HUES6 (cell line): ENCODE data around the gene GABRR1.

Experiments used
- H3K27ac ChIP-seq: 2 replicates; pipeline ENCODE4 v1.7.0; 2013; ENCODE audit warnings: low read depth, mild to moderate bottlenecking, low read length, inconsistent platforms
- H3K27me3 ChIP-seq: 2 replicates; pipeline ENCODE4 v1.6.1; 2013; ENCODE audit warnings: low read length; ENCODE audit not compliant: control insufficient read depth, insufficient read depth
- H3K36me3 ChIP-seq: 2 replicates; pipeline ENCODE4 v1.6.1; 2013; ENCODE audit warnings: low read length; ENCODE audit not compliant: control insufficient read depth, insufficient read depth
- H3K4me1 ChIP-seq: 2 replicates; pipeline ENCODE4 v1.6.1; 2013; ENCODE audit warnings: low read length; ENCODE audit not compliant: control insufficient read depth, insufficient read depth
- H3K4me3 ChIP-seq: 2 replicates; pipeline ENCODE4 v1.5.1; 2013; ENCODE audit warnings: low read depth, low read length
- H3K9ac ChIP-seq: one replicate; pipeline ENCODE4 v1.6.1; 2013; ENCODE audit warnings: mild to moderate bottlenecking, low read length
- H3K9me3 ChIP-seq: 2 replicates; pipeline ENCODE4 v1.6.1; 2013; ENCODE audit warnings: low read depth, low read length; ENCODE audit not compliant: control insufficient read depth, insufficient read depth

The GABRR1 gene

DNA sequence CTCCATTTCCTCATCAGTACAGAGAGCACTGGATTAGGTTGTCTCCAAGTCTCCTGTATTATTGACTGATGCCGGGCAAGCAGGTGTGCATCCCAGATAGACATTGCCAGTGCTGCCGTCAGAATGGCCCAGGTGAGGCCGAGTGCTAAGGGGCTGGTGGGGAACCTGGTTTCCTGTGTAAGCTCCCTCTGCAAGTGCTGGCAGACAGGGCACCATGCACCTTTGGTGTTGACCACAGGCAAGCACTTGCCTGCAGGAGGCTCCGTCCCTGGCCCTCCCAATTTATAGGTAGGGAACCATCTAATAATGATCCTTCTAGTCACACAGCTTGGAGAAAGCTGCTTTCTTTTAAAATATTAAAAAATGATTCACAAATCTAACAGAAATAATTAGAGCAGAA lies 747 bp downstream of the GABRR1 start:
- Histone ChIP-seq H3K27ac (no peak overlapping the region), H3K27me3 (no peaks in the 10 kb centered on the region), H3K9me3 (no peaks in the 10 kb centered on the region), H3K9ac (no peak overlapping the region), H3K4me1 (peaks cover 31% of the 10 kb centered on the region), H3K4me3 (no peak overlapping the region), H3K36me3 (no peaks in the 10 kb centered on the region)

DNA sequence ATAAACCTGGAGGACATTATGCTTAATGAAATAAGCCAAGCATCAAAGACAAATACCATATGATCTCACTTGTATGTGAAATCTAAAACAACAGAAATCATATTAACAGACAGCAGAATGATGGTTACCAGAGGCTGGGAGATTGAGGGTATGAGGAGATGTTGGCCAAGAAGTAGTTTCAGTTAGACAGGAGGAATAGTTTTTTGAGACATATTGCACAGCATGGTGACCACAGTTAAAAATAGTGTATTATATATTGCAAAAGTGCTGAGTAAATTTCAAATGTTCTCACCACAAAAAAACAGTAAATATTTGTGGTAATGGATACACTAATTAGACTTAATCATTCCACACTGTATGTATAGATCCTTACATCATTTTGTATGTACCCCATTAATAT lies 1.8 kb downstream of the GABRR1 start:
- Histone ChIP-seq H3K4me1 (peaks cover 36% of the 10 kb centered on the region), H3K4me3 (no peak overlapping the region), H3K9me3 (no peaks in the 10 kb centered on the region), H3K27me3 (no peaks in the 10 kb centered on the region), H3K9ac (no peak overlapping the region), H3K36me3 (no peaks in the 10 kb centered on the region), H3K27ac (no peak overlapping the region)

DNA sequence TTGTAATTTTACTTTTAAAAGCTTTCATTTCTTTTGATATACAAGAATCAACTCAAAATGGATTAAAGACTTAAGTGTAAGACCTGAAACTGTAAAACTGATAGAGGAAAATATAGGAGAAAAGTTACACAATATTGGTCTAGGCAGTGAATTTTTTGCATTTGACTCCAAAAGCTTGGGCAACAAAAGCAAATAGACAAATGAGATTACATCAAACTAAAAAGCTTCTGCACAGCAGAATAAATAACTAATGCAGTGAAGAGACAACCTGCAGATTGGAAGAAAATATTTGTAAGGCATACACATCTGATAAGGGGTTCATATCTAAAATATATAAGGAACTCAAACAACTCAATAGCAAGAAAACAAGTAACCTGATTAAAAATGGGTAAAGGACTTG lies 3.0 kb downstream of the GABRR1 start:
- Histone ChIP-seq H3K27ac (no peak overlapping the region), H3K4me1 (peaks cover 36% of the 10 kb centered on the region), H3K27me3 (no peaks in the 10 kb centered on the region), H3K4me3 (no peak overlapping the region), H3K9ac (no peak overlapping the region), H3K36me3 (no peaks in the 10 kb centered on the region), H3K9me3 (no peaks in the 10 kb centered on the region)

DNA sequence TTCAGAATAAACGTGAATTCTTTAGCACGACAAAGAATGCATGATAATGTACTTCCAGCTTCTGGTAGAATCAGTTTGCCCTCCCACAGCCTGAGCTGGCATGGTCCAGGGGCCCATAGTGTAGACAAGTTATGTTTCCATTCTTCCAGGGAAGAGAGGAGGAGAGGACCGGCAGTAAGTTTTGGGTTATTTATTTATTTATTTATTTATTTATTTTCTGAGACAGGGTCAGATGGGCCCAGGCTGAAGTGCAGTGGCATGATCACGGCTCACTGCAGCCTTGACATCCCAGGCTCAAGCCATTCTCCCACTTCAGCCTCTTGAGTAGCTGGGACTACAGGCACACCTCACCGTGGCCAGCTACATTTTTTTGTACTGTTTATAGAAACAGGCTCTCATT lies 4.7 kb downstream of the GABRR1 start:
- Histone ChIP-seq H3K27ac (no peak overlapping the region), H3K4me1 (peaks cover 34% of the 10 kb centered on the region), H3K4me3 (no peak overlapping the region), H3K27me3 (no peaks in the 10 kb centered on the region), H3K9ac (no peak overlapping the region), H3K9me3 (no peaks in the 10 kb centered on the region), H3K36me3 (no peaks in the 10 kb centered on the region)

DNA sequence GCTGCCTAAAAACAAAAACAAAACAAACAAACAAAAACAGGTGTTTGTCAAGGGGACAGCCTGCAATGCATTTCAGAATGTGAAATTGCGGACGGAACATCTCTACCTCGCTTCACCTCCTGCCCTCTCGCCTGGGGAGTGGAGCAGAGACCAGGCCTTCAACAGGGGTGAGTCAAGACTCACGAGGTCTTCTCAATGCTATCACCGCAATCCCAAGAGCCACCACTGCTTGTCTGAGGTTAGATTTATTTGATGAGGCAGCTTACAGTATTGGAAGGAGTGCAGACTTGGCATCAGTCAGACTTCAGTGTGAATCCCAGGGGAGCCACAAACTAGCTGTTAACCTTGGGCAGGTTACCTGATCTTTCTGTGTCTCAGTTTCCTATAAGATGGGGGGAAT lies 7.7 kb downstream of the GABRR1 start:
- Histone ChIP-seq H3K36me3 (no peaks in the 10 kb centered on the region), H3K4me3 (no peak overlapping the region), H3K9me3 (no peaks in the 10 kb centered on the region), H3K27ac (no peak overlapping the region), H3K27me3 (no peaks in the 10 kb centered on the region), H3K4me1 (peaks cover 28% of the 10 kb centered on the region), H3K9ac (no peak overlapping the region)

DNA sequence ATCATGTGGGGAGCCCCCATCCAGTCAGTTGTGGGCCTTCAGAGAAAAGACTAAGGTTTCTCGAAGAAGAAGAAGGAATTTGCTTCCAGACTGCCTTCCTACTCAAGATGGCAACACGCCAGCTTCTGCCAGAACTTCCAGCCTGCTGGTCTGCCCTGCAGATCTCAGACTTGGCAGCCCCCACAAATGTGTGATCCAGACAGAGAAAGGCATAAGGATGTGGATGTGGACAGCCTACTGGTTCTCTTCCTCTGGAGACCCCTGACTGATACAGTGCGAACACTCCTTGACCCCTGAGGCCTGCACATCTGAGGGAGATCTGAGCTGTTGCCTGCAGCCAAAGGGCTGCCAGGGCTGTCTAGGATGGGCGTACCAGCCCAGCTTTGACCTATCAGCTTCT lies 8.6 kb downstream of the GABRR1 start:
- Histone ChIP-seq H3K36me3 (no peaks in the 10 kb centered on the region), H3K27me3 (no peaks in the 10 kb centered on the region), H3K27ac (no peak overlapping the region), H3K4me1 (peaks cover 28% of the 10 kb centered on the region), H3K9me3 (no peaks in the 10 kb centered on the region), H3K9ac (no peak overlapping the region), H3K4me3 (no peak overlapping the region)

DNA sequence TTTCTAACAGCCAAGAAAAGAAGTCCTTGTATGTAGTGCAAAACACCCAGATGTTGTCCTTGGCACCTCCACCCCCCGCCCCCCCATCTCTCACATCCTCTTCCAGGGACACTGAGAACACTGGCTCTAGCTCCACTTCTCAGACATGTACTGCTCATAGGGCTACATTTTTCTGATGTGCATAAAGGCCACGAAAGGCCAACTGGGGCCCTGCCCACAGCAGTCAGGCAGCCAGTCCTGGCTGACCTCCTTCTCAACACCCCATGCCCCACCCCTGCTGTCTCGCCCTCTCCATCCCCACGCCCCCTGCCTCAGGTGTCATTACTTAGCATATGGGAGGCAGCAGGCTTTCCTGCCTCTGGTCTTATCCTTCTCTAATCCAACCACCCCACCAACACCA lies 11.3 kb downstream of the GABRR1 start:
- Histone ChIP-seq H3K4me3 (no peak overlapping the region), H3K36me3 (no peaks in the 10 kb centered on the region), H3K27ac (no peak overlapping the region), H3K9me3 (no peaks in the 10 kb centered on the region), H3K4me1 (0 out of 2 replicates have a peak, but pooled peaks cover 3% of the 10 kb centered on the region), H3K9ac (no peak overlapping the region), H3K27me3 (no peaks in the 10 kb centered on the region)

DNA sequence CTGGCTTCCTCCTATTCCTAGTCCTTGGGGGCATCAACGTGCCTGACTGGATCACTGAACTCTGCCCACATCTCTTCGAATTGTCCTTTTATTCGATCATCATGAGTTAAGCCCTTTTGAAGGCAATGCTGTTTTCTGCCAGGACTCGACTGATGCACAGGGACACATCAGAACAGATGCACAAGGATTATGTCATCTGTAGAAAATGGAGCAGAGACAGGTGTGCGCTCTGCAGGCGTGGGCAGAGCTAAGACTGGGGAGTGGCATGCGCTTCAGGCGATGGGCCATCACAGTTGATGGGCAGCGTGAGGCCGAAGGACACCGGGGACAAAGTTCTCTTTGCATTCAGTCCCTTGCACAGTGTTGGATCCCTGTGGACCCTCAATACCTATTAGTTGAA lies 13.1 kb downstream of the GABRR1 start:
- no peak overlapping the region for H3K27ac ChIP-seq
- H3K36me3 ChIP-seq: no peaks in the 10 kb centered on the region
- H3K9me3 ChIP-seq: no peaks in the 10 kb centered on the region
- H3K4me3 ChIP-seq: no peak overlapping the region
- H3K27me3 ChIP-seq: no peaks in the 10 kb centered on the region
- H3K9ac ChIP-seq: no peak overlapping the region
- H3K4me1 ChIP-seq: 0 out of 2 replicates have a peak, but pooled peaks cover 3% of the 10 kb centered on the region

DNA sequence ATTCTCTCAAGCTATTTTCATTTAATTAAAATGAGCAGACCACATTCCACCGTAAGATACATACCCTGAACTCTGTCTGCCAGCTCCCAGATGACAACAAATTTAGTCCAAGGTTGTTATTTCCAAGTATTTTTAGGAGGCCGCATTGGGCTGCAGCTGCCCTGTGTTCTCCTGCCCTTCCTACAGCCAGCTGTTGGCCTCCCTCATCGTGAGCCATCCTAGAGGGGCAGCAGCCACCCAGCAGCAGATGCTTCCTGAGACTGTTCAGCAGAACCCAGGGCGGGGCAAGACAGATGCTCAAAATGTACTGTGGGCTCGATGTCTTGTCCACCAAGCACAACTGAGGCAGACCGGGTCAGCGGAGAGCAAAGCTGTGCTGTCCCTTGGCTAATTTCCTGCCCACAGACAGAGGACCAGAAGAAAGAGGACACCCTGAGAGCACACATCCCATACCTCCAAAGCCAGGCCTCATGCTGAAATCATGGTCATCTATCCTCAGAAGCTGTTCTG lies 16.4 kb downstream of the GABRR1 start:
- no peak overlapping the region for H3K4me3 ChIP-seq
- H3K9me3 ChIP-seq: peaks cover under 1% of the 10 kb centered on the region; the same call in 1 of the 2 replicates
- H3K27me3 ChIP-seq: no peaks in the 10 kb centered on the region
- H3K27ac ChIP-seq: no peak overlapping the region
- H3K9ac ChIP-seq: no peak overlapping the region
- H3K4me1 ChIP-seq: peaks cover 9% of the 10 kb centered on the region; the same call in 1 of the 2 replicates
- no peaks in the 10 kb centered on the region for H3K36me3 ChIP-seq

DNA sequence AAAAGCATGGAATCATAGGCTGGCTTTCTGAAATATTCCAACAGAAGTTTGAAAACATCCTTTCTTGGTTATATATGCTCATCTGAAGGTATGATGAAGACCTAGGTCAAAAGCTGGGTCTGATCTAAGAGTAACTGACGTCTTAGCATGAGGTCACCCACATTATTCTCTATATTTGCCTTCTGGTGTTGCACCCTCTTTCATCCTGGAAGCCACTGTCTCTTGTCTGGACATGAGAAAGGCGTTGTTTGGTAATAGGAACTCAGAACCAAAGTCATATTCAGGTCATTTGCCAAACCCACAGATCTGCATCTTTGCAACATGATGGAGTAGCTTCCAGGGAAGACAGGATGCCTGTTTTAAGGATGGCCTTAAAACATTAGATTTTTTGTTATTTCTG lies 17.6 kb downstream of the GABRR1 start:
- H3K4me1 ChIP-seq: peaks cover 9% of the 10 kb centered on the region; the same call in 1 of the 2 replicates
- H3K36me3 ChIP-seq: no peaks in the 10 kb centered on the region

DNA sequence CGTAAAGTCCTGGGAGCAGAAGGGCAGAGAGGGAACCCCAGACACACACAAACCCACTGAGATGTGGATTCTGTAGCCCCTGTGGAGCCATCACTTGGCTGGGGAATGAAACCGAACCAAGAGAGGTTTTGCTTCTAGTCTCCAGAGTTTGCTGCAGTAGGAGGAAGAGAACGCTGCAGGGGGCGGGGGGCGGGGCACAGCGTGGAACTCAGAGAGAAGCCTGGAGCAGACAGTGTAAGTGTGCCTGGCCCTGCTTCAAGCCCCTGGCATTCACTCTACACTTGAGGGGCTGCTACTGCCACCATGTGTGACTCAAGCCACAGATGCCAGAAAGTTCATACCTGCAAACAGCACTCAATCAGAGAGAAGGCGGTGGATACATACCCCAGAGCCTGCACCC lies 18.9 kb downstream of the GABRR1 start:
- Histone ChIP-seq H3K9me3 (peaks cover 11% of the 10 kb centered on the region), H3K4me3 (no peak overlapping the region), H3K27ac (no peak overlapping the region), H3K4me1 (peaks cover 9% of the 10 kb centered on the region; the same call in 1 of the 2 replicates), H3K36me3 (no peaks in the 10 kb centered on the region), H3K27me3 (no peaks in the 10 kb centered on the region), H3K9ac (no peak overlapping the region)

More for the DNA sequence above, 17.6 kb downstream of the GABRR1 start:
- Histone ChIP-seq H3K27ac (no peak overlapping the region), H3K4me3 (no peak overlapping the region), H3K9me3 (peaks cover 4% of the 10 kb centered on the region), H3K9ac (no peak overlapping the region), H3K27me3 (no peaks in the 10 kb centered on the region)

DNA sequence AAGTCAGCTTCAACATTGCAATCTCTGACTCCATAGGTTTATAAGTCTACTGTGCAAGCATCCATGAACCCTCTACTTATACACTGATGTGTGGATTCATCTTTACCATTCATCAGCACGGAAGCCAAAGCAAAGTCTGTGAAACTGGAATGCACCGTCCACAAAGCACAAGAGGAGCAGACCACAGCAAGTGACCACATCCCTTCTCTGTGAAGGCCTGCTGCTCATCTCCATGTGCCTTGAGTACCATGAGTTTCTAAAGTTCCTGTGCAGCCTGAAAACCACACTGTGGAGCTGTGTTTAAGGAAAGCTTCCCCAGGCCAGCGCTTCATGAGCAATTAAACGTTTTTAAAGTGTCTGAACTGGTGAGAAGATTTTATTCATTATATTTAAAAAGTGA lies 20.0 kb downstream of the GABRR1 start:
- no peak overlapping the region for H3K27ac ChIP-seq
- peaks cover 9% of the 10 kb centered on the region; the same call in 1 of the 2 replicates for H3K4me1 ChIP-seq
- no peaks in the 10 kb centered on the region for H3K36me3 ChIP-seq
- H3K4me3 ChIP-seq: no peak overlapping the region
- H3K9me3 ChIP-seq: peaks cover 11% of the 10 kb centered on the region
- no peaks in the 10 kb centered on the region for H3K27me3 ChIP-seq
- H3K9ac ChIP-seq: no peak overlapping the region
